ENCODE results near the gene FKBP9. TPM values are rescaled to one million over a fixed set of nuclear protein-coding genes. Genes with fewer than 3 reads are reported as not detected.

FKBP9 gene
- total RNA-seq, 1 experiment from 2014 or later = 82.6 TPM

- BruUV-seq (replicated peaks) = no TSS peak
- CTCF ChIA-PET = interaction anchor here (1.1 kb wide), 1 partner anchor 69 kb away, joined by 3 read pairs; the partner anchor contains the start of gene RP9
- no peaks in the 10 kb centered on the region for H3K36me3 Mint-ChIP-seq (ENCODE audit: insufficient read depth, unreplicated experiment)
- H3K9me3 Mint-ChIP-seq (ENCODE audit: unreplicated experiment) = no peaks in the 10 kb centered on the region
- intact Hi-C loops (cut with micrococcal nuclease; ENCODE audit: unreplicated experiment) = loop anchor here (5.0 kb wide), 1 partner anchor 83 kb away; the partner anchor contains the start of gene FKBP9
- H3K4me3 ChIP-seq (ENCODE audit: low read depth, low read length) = no peak overlapping the region
- no peaks in the 10 kb centered on the region for H3K9me3 ChIP-seq
- peaks cover 27% of the 10 kb centered on the region for H3K4me1 Mint-ChIP-seq (ENCODE audit: low read depth, unreplicated experiment)
- H3K27me3 Mint-ChIP-seq (ENCODE audit: insufficient read depth, unreplicated experiment) = no peaks in the 10 kb centered on the region
- H3K27ac Mint-ChIP-seq (ENCODE audit: unreplicated experiment) = no peak overlapping the region
- POLR2A ChIA-PET = no interaction called here
- H3K36me3 ChIP-seq (ENCODE audit: control insufficient read depth, insufficient read depth, low read length) = no peaks in the 10 kb centered on the region
- H3K4me1 ChIP-seq = peaks cover 28% of the 10 kb centered on the region
- no peak overlapping the region for H3K4me3 Mint-ChIP-seq (ENCODE audit: unreplicated experiment)
- TF ChIP-seq CTCF (IDR thresholded peaks at IDR 0.05; ENCODE audit: insufficient read depth in 1 of 2, low read depth in 1 of 2, low read length in 1 of 2, severe bottlenecking in 1 of 2, unreplicated experiment in 1 of 2) = no peak
- DNase-seq = no peak
- H3K27me3 ChIP-seq (replicated peaks; ENCODE audit: control insufficient read depth, insufficient read depth, low read length) = no peaks in the 10 kb centered on the region
Measured at GRCh38 chr7:33039903-33040292, 82.7 kb downstream of the FKBP9 start.

- no peak for DNase-seq
- H3K27ac Mint-ChIP-seq (ENCODE audit: unreplicated experiment) = no peak overlapping the region
- peaks cover 32% of the 10 kb centered on the region for H3K4me1 ChIP-seq
- no TSS peak for BruUV-seq (replicated peaks)
- CTCF ChIA-PET = interaction anchor here (0.5 to 1.1 kb wide), 2 partner anchors 68 to 545 kb away, joined by 3 read pairs; partner anchors contain the start of gene RP9
- H3K9me3 ChIP-seq = no peaks in the 10 kb centered on the region
- H3K36me3 Mint-ChIP-seq (ENCODE audit: insufficient read depth, unreplicated experiment) = no peaks in the 10 kb centered on the region
- no peak overlapping the region for H3K4me3 Mint-ChIP-seq (ENCODE audit: unreplicated experiment)
- no peaks in the 10 kb centered on the region for H3K9me3 Mint-ChIP-seq (ENCODE audit: unreplicated experiment)
- H3K4me3 ChIP-seq (ENCODE audit: low read depth, low read length) = no peak overlapping the region
- no peaks in the 10 kb centered on the region for H3K27me3 Mint-ChIP-seq (ENCODE audit: insufficient read depth, unreplicated experiment)
- H3K4me1 Mint-ChIP-seq (ENCODE audit: low read depth, unreplicated experiment) = peaks cover 31% of the 10 kb centered on the region
- TF ChIP-seq CTCF (IDR thresholded peaks at IDR 0.05; ENCODE audit: insufficient read depth in 1 of 2, low read depth in 1 of 2, low read length in 1 of 2, severe bottlenecking in 1 of 2, unreplicated experiment in 1 of 2) = no peak
- POLR2A ChIA-PET = no interaction called here
- intact Hi-C loops (cut with micrococcal nuclease; ENCODE audit: unreplicated experiment) = loop anchor here (5.0 kb wide), 1 partner anchor 84 kb away; the partner anchor contains the start of gene FKBP9
- H3K27me3 ChIP-seq (replicated peaks; ENCODE audit: control insufficient read depth, insufficient read depth, low read length) = no peaks in the 10 kb centered on the region
- H3K36me3 ChIP-seq (ENCODE audit: control insufficient read depth, insufficient read depth, low read length) = no peaks in the 10 kb centered on the region
Measured at GRCh38 chr7:33040803-33041516, 83.7 kb downstream of the FKBP9 start.

GRCh38 chr7:33041631-33042428 is 84.6 kb downstream of the FKBP9 start:
- Mint-ChIP-seq H3K36me3 (ENCODE audit: insufficient read depth, unreplicated experiment) (no peaks in the 10 kb centered on the region), H3K27ac (ENCODE audit: unreplicated experiment) (no peak overlapping the region), H3K4me1 (ENCODE audit: low read depth, unreplicated experiment) (peaks cover 31% of the 10 kb centered on the region), H3K9me3 (ENCODE audit: unreplicated experiment) (no peaks in the 10 kb centered on the region), H3K4me3 (ENCODE audit: unreplicated experiment) (no peak overlapping the region), H3K27me3 (ENCODE audit: insufficient read depth, unreplicated experiment) (no peaks in the 10 kb centered on the region)
- intact Hi-C loops (cut with micrococcal nuclease; ENCODE audit: unreplicated experiment) = loop anchor here (5.0 kb wide), 1 partner anchor 85 kb away; the partner anchor contains the start of gene FKBP9
- no peak for DNase-seq
- Histone ChIP-seq H3K4me3 (ENCODE audit: low read depth, low read length) (no peak overlapping the region), H3K36me3 (ENCODE audit: control insufficient read depth, insufficient read depth, low read length) (no peaks in the 10 kb centered on the region), H3K9me3 (no peaks in the 10 kb centered on the region), H3K27me3 (replicated peaks; ENCODE audit: control insufficient read depth, insufficient read depth, low read length) (no peaks in the 10 kb centered on the region), H3K4me1 (peaks cover 32% of the 10 kb centered on the region)
- ChIA-PET CTCF (no interaction called here), POLR2A (no interaction called here)
- TF ChIP-seq CTCF (IDR thresholded peaks at IDR 0.05; ENCODE audit: insufficient read depth in 1 of 2, low read depth in 1 of 2, low read length in 1 of 2, severe bottlenecking in 1 of 2, unreplicated experiment in 1 of 2) = no peak
- BruUV-seq (replicated peaks) = no TSS peak

All from Caco-2 (cell line).